Loucy (cell line): Measurements from ENCODE around the gene STYXL2.

Source experiments
- H2AFZ ChIP-seq: fragments of 200-600 bp; sonication (generic); 2 replicates; pipeline ENCODE4 v1.6.0; 2016; ENCODE audit warnings: antibody characterized with exemption, mild to moderate bottlenecking, low read length, moderate library complexity
- H3F3A ChIP-seq: fragments of 200-600 bp; 2 replicates; pipeline ENCODE4 v1.6.0; 2016; ENCODE audit warnings: antibody characterized with exemption, low read depth, mild to moderate bottlenecking
- H3K27me3 ChIP-seq: fragments of 200-600 bp; sonication (generic); 2 replicates; pipeline ENCODE4 v1.6.1; 2014; ENCODE audit warnings: low read length, mild to moderate bottlenecking; ENCODE audit not compliant: insufficient read depth, poor library complexity, severe bottlenecking
- H3K36me3 ChIP-seq: fragments of 200-600 bp; sonication (generic); 2 replicates; pipeline ENCODE4 v1.6.1; 2016; ENCODE audit warnings: low read length; ENCODE audit not compliant: insufficient read depth
- H3K4me1 ChIP-seq: fragments of 200-600 bp; sonication (generic); 2 replicates; pipeline ENCODE4 v1.5.1; 2014; ENCODE audit warnings: low read length, mild to moderate bottlenecking; ENCODE audit not compliant: insufficient read depth, poor library complexity, severe bottlenecking
- H3K4me2 ChIP-seq: fragments of 200-600 bp; sonication (generic); 2 replicates; pipeline ENCODE4 v1.6.0; 2014; ENCODE audit warnings: antibody characterized with exemption, low read length, low read depth, mild to moderate bottlenecking; ENCODE audit not compliant: poor library complexity, severe bottlenecking
- H3K4me3 ChIP-seq: fragments of 200-600 bp; sonication (generic); 2 replicates; pipeline ENCODE4 v1.5.1; 2014; ENCODE audit warnings: low read length, mild to moderate bottlenecking, mixed read lengths; ENCODE audit not compliant: poor library complexity, severe bottlenecking
- H3K79me2 ChIP-seq: fragments of 200-600 bp; sonication (generic); 2 replicates; pipeline ENCODE4 v1.6.1; 2014; ENCODE audit warnings: low read length; ENCODE audit not compliant: insufficient read depth
- H3K9ac ChIP-seq: fragments of 200-600 bp; sonication (generic); 2 replicates; pipeline ENCODE4 v1.6.0; 2014; ENCODE audit warnings: mild to moderate bottlenecking, low read depth, low read length, moderate library complexity; ENCODE audit not compliant: poor library complexity, severe bottlenecking
- H3K9me2 ChIP-seq: fragments of 200-600 bp; sonication (generic); replicated peaks from 2 replicates; pipeline ENCODE4 v1.6.1; 2016; ENCODE audit warnings: low read depth, low read length, mixed read lengths
- H3K9me3 ChIP-seq: fragments of 200-600 bp; sonication (generic); 2 replicates; pipeline ENCODE4 v1.6.1; 2014; ENCODE audit warnings: mild to moderate bottlenecking, antibody characterized with exemption, low read length, low read depth; ENCODE audit not compliant: insufficient read depth
- H4K20me1 ChIP-seq: fragments of 200-600 bp; sonication (generic); 2 replicates; pipeline ENCODE4 v1.6.0; 2014; ENCODE audit warnings: antibody characterized with exemption, low read length, mild to moderate bottlenecking; ENCODE audit not compliant: insufficient read depth, poor library complexity, severe bottlenecking
- CTCF ChIP-seq: fragments of 200-600 bp; sonication (generic); conservative IDR thresholded peaks from 2 replicates; pipeline ENCODE4 v1.5.1; 2014; ENCODE audit warnings: mild to moderate bottlenecking, antibody characterized with exemption, low read length
- EZH2phosphoT487 ChIP-seq: fragments of 200-600 bp; IDR thresholded peaks from 2 replicates; pipeline ENCODE4 v1.6.1; 2018; ENCODE audit warnings: antibody characterized with exemption, mild to moderate bottlenecking, moderate library complexity, borderline replicate concordance

STYXL2 gene

GRCh38 chr1:167099851-167100250 lies 6.0 kb downstream of the STYXL2 start:
- no peak for TF ChIP-seq EZH2phosphoT487
- no peak for TF ChIP-seq CTCF

GRCh38 chr1:167100730-167101129 lies 6.9 kb downstream of the STYXL2 start:
- H3K9ac ChIP-seq, result no peak overlapping the region
- H3K4me2 ChIP-seq, result no peak overlapping the region
- TF ChIP-seq CTCF, result no peak
- TF ChIP-seq EZH2phosphoT487, result no peak
- no peaks in the 10 kb centered on the region for H4K20me1 ChIP-seq
- H2AFZ ChIP-seq, result no peak overlapping the region
- no peaks in the 10 kb centered on the region for H3K27me3 ChIP-seq
- H3K4me3 ChIP-seq, result no peak overlapping the region
- peaks cover 47% of the 10 kb centered on the region for H3K4me1 ChIP-seq
- no peaks in the 10 kb centered on the region for H3K79me2 ChIP-seq
- H3K9me3 ChIP-seq, result no peaks in the 10 kb centered on the region
- H3K9me2 ChIP-seq, result no peaks in the 10 kb centered on the region
- H3F3A ChIP-seq, result 0 out of 2 replicates have a peak, but pooled peaks cover 4% of the 10 kb centered on the region
- no peaks in the 10 kb centered on the region for H3K36me3 ChIP-seq

More at GRCh38 chr1:167099851-167100250, 6.0 kb downstream of the STYXL2 start:
- H3K36me3 ChIP-seq, result no peaks in the 10 kb centered on the region
- peaks cover 47% of the 10 kb centered on the region for H3K4me1 ChIP-seq
- no peaks in the 10 kb centered on the region for H3K27me3 ChIP-seq
- no peaks in the 10 kb centered on the region for H3K79me2 ChIP-seq
- 0 out of 2 replicates have a peak, but pooled peaks cover 4% of the 10 kb centered on the region for H3F3A ChIP-seq
- no peaks in the 10 kb centered on the region for H4K20me1 ChIP-seq
- no peak overlapping the region for H2AFZ ChIP-seq
- no peaks in the 10 kb centered on the region for H3K9me3 ChIP-seq
- H3K9ac ChIP-seq, result no peak overlapping the region
- H3K4me2 ChIP-seq, result no peak overlapping the region
- no peaks in the 10 kb centered on the region for H3K9me2 ChIP-seq
- H3K4me3 ChIP-seq, result no peak overlapping the region

- Histone ChIP-seq H3F3A (0 out of 2 replicates have a peak, but pooled peaks cover 4% of the 10 kb centered on the region), H3K4me3 (no peak overlapping the region), H3K27me3 (no peaks in the 10 kb centered on the region), H3K36me3 (no peaks in the 10 kb centered on the region), H3K9ac (no peak overlapping the region), H3K4me1 (peaks cover 46% of the 10 kb centered on the region), H2AFZ (no peak overlapping the region), H4K20me1 (no peaks in the 10 kb centered on the region), H3K4me2 (no peak overlapping the region), H3K9me3 (no peaks in the 10 kb centered on the region), H3K79me2 (no peaks in the 10 kb centered on the region), H3K9me2 (no peaks in the 10 kb centered on the region)
- no peak for TF ChIP-seq CTCF
- no peak for TF ChIP-seq EZH2phosphoT487
Observed at GRCh38 chr1:167101754-167102153, 7.9 kb downstream of the STYXL2 start.
